Ectodermal cell (in vitro differentiated cells): ENCODE results near the gene CA10.

ENCODE experiments used
- H3K27ac ChIP-seq: 2 replicates; pipeline ENCODE4 v1.7.0; 2013; ENCODE audit warnings: mild to moderate bottlenecking, low read depth, low read length; ENCODE audit not compliant: insufficient read depth, poor library complexity, severe bottlenecking
- H3K27me3 ChIP-seq: 2 replicates; pipeline ENCODE4 v1.7.0; 2013; ENCODE audit warnings: mild to moderate bottlenecking, low read length; ENCODE audit not compliant: insufficient read depth, control insufficient read depth, poor library complexity, severe bottlenecking
- H3K36me3 ChIP-seq: one replicate; pipeline ENCODE4 v1.7.0; 2013; ENCODE audit warnings: low read length; ENCODE audit not compliant: control insufficient read depth, insufficient read depth
- H3K4me1 ChIP-seq: one replicate; pipeline ENCODE4 v1.7.0; 2013; ENCODE audit warnings: low read length; ENCODE audit not compliant: control insufficient read depth, insufficient read depth
- H3K4me3 ChIP-seq: 2 replicates; pipeline ENCODE4 v1.7.0; 2013; ENCODE audit warnings: low read depth, low read length, control low read depth; ENCODE audit not compliant: insufficient read depth
- H3K9me3 ChIP-seq: 2 replicates; pipeline ENCODE4 v1.7.0; 2013; ENCODE audit warnings: mild to moderate bottlenecking, low read length, moderate library complexity; ENCODE audit not compliant: control insufficient read depth
- WGBS, 2 experiments: methylation state at CpG; one replicate each; pipeline ENCODE4 v1.1.7; 2013; ENCODE audit warnings: missing lambda C conversion rate in 2 of 2; 5-methylcytosine and 5-hydroxymethylcytosine counted together

Gene CA10

GRCh38 chr17:51652529-51652928, 506.0 kb downstream of the CA10 start:
- H3K4me1 ChIP-seq = no peaks in the 10 kb centered on the region
- 89 to 91% methylated on average over 3 of the region's 3 CpGs for whole genome bisulfite sequencing, 2 experiments
- no peak overlapping the region for H3K4me3 ChIP-seq
- no peaks in the 10 kb centered on the region for H3K9me3 ChIP-seq
- no peaks in the 10 kb centered on the region for H3K27me3 ChIP-seq
- no peaks in the 10 kb centered on the region for H3K36me3 ChIP-seq
- H3K27ac ChIP-seq = no peak overlapping the region

DNA sequence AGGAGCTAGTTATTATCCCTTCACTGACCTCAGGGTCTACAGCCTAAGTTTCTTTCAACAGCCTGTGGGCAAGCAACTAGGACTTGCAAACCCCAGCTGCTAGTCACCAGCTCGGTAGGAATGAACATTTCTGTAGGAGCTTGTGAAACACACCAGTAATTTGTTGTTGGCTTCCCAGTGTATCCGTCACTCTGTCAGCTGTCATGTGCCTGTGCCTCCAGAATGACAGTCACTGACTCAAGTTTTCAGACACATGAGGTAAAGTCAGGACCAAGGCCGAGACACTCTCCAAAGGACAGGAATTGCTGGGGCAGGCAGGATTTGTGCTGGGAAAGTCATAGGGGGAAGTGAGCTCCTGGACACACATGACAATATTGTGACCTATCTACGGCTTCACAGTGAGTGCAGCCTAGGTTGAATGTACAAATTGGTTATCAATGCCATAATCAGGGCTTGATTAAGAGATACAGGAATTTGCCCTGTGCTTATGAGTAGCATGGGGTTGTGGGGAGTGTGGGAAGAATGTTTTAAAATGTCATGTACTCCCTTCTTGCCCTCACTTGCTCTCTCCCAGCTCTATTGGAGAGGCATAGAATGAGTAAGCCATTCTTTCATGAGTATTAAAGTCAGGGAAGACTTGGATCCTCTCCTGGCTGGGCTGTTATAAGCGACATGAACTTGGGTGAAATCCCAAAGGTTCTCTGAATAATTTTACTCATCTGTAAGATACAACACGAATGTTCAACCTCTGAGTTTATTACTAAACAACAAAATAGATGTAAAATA, 506.8 kb downstream of the CA10 start:
- Histone ChIP-seq H3K27me3 (no peaks in the 10 kb centered on the region), H3K27ac (no peak overlapping the region), H3K9me3 (no peaks in the 10 kb centered on the region), H3K4me3 (no peak overlapping the region), H3K4me1 (peaks cover 4% of the 10 kb centered on the region), H3K36me3 (no peaks in the 10 kb centered on the region)
- 88 to 94% methylated on average over 6 of the region's 6 CpGs for WGBS, 2 experiments

- Histone ChIP-seq H3K4me3 (no peak overlapping the region), H3K27ac (no peak overlapping the region)
Observed at GRCh38 chr17:51650772-51651171, 507.7 kb downstream of the CA10 start.

DNA sequence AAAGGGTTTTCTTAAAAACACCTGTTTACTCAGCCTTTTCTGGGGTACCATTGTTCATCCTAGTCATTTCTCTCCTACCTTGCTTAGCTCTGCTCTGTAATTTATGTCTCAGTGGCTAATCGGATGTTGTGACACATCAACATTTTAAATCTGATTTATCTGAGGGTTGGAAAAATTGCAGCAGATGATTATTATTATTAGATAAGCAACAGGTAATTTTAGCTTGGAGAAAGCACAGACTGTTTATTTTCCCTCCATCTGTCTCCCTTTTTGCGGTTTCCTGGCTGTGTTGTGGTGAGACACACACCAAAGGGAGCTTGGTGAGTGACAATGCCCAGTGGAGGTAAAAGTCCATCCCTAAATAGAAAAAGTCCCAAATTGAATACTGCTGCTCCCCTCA, 508.3 kb downstream of the CA10 start:
- H3K27ac ChIP-seq = no peak overlapping the region
- peaks cover 4% of the 10 kb centered on the region for H3K4me1 ChIP-seq
- H3K36me3 ChIP-seq = no peaks in the 10 kb centered on the region
- no peaks in the 10 kb centered on the region for H3K9me3 ChIP-seq
- H3K27me3 ChIP-seq = no peaks in the 10 kb centered on the region
- WGBS, 2 experiments = 90 to 93% methylated on average over 1 to 2 of the region's 2 CpGs
- H3K4me3 ChIP-seq = no peak overlapping the region

More at GRCh38 chr17:51650772-51651171, 507.7 kb downstream of the CA10 start:
- Histone ChIP-seq H3K27me3 (no peaks in the 10 kb centered on the region), H3K4me1 (peaks cover 4% of the 10 kb centered on the region), H3K9me3 (no peaks in the 10 kb centered on the region), H3K36me3 (no peaks in the 10 kb centered on the region)
- 94 to 97% methylated on average over 3 of the region's 3 CpGs for WGBS, 2 experiments

GRCh38 chr17:51647826-51648225, 510.7 kb downstream of the CA10 start:
- WGBS, 2 experiments = 90 to 91% methylated on average over 5 of the region's 5 CpGs
- Histone ChIP-seq H3K27ac (no peak overlapping the region), H3K4me1 (peaks cover 4% of the 10 kb centered on the region), H3K4me3 (no peak overlapping the region), H3K36me3 (no peaks in the 10 kb centered on the region), H3K27me3 (no peaks in the 10 kb centered on the region), H3K9me3 (no peaks in the 10 kb centered on the region)

DNA sequence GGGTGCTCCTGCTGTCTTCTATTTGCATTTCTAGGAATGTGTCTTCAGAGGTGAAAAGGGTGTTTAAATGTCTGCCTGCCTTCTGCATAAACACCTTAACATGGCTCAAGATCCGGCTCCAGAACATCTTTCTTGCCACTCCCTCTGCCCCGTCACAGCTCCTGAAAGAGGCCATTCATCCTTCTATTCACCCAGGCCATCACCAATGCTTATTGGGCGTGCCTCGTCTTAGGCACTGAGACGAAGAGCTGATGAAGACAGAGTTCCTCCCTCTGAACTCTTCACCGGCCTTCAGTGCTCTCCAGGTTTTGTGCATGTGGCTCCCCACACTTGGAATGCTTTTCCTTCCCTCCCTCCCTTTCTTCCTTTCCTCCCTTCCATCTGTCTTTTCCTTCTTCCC, 511.4 kb downstream of the CA10 start:
- WGBS, 2 experiments = 79 to 80% methylated on average over 6 of the region's 6 CpGs
- H3K9me3 ChIP-seq = no peaks in the 10 kb centered on the region
- H3K36me3 ChIP-seq = no peaks in the 10 kb centered on the region
- H3K27me3 ChIP-seq = no peaks in the 10 kb centered on the region
- H3K27ac ChIP-seq = no peak overlapping the region
- peaks cover 4% of the 10 kb centered on the region for H3K4me1 ChIP-seq
- H3K4me3 ChIP-seq = no peak overlapping the region

- H3K9me3 ChIP-seq = no peaks in the 10 kb centered on the region
- no peak overlapping the region for H3K4me3 ChIP-seq
- peaks cover 4% of the 10 kb centered on the region for H3K4me1 ChIP-seq
- no peaks in the 10 kb centered on the region for H3K27me3 ChIP-seq
- WGBS, 2 experiments = 90 to 92% methylated on average over 4 of the region's 4 CpGs
- H3K36me3 ChIP-seq = no peaks in the 10 kb centered on the region
- no peak overlapping the region for H3K27ac ChIP-seq
Observed at GRCh38 chr17:51646539-51646938, 512.0 kb downstream of the CA10 start.

- WGBS, 2 experiments = 95 to 97% methylated on average over 4 of the region's 4 CpGs
- no peak overlapping the region for H3K4me3 ChIP-seq
- no peak overlapping the region for H3K27ac ChIP-seq
- H3K4me1 ChIP-seq = peaks cover 4% of the 10 kb centered on the region
- no peaks in the 10 kb centered on the region for H3K27me3 ChIP-seq
- no peaks in the 10 kb centered on the region for H3K9me3 ChIP-seq
- H3K36me3 ChIP-seq = no peaks in the 10 kb centered on the region
Observed at GRCh38 chr17:51645056-51645455, 513.5 kb downstream of the CA10 start.

- Histone ChIP-seq H3K36me3 (no peaks in the 10 kb centered on the region), H3K4me1 (peaks cover 4% of the 10 kb centered on the region), H3K27me3 (no peaks in the 10 kb centered on the region), H3K4me3 (no peak overlapping the region), H3K9me3 (no peaks in the 10 kb centered on the region), H3K27ac (no peak overlapping the region)
- WGBS, 2 experiments = 93% methylated on average over 10 of the region's 10 CpGs
Observed at GRCh38 chr17:51643702-51644490, 514.6 kb downstream of the CA10 start.

GRCh38 chr17:51642029-51642428, 516.5 kb downstream of the CA10 start:
- Histone ChIP-seq H3K27ac (no peak overlapping the region), H3K27me3 (no peaks in the 10 kb centered on the region), H3K4me1 (no peaks in the 10 kb centered on the region), H3K9me3 (no peaks in the 10 kb centered on the region), H3K36me3 (no peaks in the 10 kb centered on the region), H3K4me3 (no peak overlapping the region)
- 91 to 92% methylated on average over 8 of the region's 8 CpGs for WGBS, 2 experiments
